Measurements from ENCODE around the gene POU2F3.

The POU2F3 gene

DNA sequence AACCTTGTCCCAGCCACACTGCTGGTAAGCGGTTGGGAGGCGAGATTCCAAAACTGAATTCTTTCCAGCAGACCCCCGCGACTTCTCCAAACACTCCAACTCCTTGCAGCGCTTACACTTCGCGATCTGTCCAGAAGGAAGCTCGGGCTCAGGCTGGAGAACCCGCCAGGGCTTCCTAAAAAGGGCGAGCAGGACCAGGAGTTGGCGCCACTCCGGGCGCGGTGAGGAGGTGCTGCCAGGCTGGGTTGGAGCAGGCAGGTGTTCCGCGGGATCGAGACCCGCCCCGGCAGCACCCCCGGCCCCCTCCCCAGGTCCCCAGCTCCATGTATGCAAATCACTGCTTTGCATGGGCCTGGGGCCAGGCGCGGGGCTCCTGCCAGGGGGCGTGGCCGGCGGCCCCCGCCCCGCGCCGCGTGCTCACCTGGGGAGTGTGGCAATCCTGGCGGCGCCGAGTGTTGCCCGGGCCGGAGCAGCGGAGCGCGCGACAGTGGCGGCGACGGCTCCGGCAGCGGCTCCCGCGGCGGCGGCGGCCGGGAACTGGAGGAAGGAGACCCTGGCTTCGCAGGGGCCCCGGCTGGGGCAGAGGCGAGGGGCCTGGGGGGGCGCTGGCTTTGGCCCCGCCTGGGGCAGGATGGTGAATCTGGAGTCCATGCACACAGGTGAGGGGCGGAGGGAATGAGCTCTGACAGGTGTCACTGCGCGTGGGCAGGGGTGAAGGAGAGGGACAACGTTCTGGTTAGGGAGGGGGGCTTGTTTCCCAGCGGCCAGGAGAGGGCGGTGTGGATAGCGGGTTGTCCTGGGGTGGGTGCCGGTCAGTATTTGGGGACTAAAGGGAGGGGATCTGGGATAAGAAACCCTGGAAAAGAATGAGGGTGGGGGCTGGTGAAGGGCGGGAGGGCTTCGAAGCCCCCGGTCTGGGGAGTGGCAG lies at the start of gene POU2F3:
Gene POU2F3, plus strand, starts transcription at position 428 of the 928 bp plus-strand sequence. Its CDS starts 204 bp downstream, at position 632.
- DNase-seq = no peak

- DNase-seq = no peak
Observed at GRCh38 chr11:120191058-120191457, 48.9 kb upstream of the POU2F3 start.

DNA sequence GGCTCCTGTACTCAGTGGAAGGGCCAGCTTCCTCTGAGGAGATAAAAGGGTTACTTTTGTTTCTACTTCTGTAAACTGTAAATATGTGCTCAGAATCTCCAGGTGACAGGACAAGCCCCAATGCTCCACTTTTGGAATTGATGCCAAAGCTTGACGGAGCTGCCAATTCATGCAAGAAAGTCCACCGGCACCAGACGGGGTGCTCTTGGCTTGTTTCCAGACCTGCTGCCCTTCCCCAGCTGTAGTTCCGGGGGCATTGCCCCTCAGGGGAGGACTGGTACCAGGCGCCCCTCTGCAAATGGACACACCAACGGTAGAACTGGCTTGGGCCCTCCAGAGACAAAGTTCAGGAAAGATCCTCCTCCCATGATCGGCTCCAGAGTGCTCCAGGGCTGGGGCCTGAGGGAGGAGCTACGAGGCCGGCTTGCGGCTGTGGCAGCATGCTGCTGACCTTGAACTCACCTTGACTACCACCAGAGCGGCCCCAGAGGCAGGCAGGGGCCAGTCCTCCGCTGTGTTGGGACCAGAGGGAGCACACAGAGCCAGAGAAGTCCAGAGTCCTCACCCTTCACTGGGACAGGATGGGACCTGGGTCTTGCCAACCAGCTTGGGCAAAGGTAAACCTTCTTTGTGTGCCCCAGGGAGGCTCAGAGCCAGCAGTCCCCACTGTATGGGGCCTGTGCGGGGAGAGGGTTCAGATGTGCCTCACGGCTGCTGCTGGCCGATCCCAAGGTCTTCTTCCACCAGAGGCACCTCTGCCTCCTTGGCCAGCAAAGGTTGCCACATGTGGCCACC lies 46.9 kb upstream of the POU2F3 start:
- DNase-seq = no peak

DNA sequence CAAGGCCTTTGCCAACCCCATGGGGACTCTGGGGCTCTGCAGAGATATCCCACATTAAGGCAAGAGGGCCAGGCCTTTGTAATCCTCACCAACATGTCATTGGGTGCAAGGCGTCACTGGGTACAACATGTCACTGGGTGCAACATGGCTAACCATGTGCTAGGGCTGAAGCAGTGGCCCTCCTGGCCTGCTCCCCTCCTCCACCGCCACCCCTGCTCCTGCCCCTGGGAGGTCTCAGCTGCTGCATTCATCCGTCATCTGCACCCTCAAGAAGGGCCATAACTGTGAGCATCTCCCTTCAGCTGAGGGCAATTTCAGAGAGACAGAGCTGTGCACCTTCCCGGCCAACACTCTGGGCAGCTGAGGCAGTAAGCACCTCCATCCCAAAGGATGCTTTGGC lies 45.8 kb upstream of the POU2F3 start:
- DNase-seq = no peak

GRCh38 chr11:120195601-120196320 lies 44.2 kb upstream of the POU2F3 start:
- DNase-seq = no peak

- DNase-seq = no peak
Observed at GRCh38 chr11:120196826-120197225, 43.1 kb upstream of the POU2F3 start.

DNA sequence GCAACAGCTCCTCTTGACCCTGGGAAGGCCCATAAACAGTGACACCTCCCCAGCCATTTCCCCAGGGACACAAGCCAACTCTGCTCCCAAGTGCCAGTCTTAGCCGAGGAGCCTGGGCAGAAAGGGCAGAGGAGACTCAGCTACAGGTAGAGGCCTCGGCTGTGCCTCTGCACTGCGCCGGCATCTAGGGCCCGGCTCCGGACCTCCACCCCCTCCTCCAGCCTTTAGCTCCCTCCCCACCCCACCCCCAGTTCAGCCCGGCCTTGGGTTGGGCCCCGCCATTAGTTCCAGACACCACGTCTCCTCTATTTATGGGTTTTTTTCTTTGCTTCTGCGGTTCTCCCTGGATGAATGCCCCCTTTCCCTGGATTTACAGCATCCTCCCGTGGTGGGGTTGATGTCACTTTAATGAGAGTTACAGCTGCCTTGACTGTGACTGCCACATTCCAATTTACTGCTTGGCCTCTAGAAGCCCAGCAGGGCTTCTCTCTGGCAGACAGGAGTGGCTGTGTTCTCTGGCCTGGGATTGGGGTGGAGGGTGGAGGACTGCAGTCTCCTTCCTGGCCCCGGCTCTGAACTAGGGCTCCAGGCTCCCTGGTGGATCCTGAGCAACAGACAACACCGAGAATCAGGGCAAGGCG lies 42.6 kb upstream of the POU2F3 start:
- no peak for DNase-seq

DNA sequence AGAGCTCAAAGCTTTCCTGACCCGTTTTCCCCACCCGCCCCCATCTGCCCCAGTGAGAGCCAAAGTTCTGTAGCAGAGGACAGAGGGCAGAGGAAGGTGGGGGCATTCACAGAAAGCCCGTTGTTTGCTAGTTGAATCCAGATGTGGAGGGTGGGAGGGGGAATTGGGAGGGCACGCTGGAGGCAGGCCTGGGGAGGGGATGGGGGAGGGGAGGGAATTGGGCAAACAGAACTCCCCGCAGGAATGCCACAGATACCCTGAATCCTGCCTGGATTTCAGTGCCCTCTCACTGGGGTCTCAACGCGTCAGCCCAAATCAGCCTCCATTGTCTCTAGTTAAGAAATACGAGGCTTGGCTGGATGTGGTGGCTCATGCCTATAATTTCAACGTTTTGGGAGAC lies 42.0 kb upstream of the POU2F3 start:
- no peak for DNase-seq

GRCh38 chr11:120198403-120198786 lies 41.5 kb upstream of the POU2F3 start:
- DNase-seq = no peak

DNA sequence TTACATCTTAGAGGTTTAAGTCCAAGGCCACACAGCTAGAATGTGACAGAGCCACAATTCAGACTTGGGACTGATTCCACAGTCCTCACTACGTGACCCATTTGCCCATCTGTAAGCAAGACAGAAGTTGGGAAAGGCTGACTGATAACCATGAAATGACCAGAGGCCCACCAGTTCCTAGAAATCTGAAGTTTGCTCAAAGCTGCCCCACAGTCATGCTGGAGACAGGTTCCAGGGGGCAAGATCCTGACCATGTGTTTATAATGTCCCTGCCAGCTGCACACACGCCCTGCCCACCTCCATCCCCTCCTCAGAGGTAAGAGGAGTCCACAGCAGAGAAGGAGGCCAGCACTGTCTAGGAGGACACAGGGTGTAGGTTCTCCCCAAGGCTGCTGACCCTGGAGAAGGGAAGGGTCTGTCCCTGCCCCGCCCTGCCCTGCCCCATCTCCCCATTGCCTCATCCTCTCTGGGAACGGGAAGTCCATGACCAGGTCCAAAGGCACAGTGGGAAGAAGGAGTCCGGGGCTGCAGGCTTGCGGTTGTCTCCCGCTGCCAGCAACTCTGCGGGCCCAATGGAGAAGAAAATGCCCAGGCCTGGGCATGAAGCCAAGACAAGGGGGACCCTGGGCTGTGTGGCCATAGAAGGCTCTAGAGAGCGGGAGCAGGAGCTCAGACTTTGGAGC lies 41.0 kb upstream of the POU2F3 start:
- DNase-seq = no peak

GRCh38 chr11:120199613-120200012 lies 40.3 kb upstream of the POU2F3 start:
- DNase-seq = no peak

DNA sequence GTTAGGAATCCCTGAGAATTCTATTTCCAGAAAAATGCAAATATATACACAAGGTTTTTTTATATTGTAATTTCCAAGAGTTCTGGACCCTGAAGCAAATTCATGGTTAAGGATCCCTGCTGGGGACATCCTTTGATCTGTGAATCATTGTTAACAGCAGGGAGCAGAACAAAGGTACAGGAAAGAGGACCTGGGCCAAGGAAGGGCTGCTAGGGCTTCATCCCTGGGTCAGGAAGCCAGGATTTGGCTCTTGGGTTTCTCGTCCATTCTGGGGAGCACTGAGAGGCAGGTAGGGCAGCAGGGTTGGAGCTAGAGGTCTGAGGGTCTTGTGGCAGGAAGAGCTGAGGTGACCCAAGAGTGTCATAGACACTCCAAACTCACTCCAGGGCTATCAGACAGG lies 39.3 kb upstream of the POU2F3 start:
- DNase-seq = no peak

GRCh38 chr11:120201653-120202052 lies 38.3 kb upstream of the POU2F3 start:
- no peak for DNase-seq

GRCh38 chr11:120203626-120204025 lies 36.3 kb upstream of the POU2F3 start:
- DNase-seq = no peak

DNA sequence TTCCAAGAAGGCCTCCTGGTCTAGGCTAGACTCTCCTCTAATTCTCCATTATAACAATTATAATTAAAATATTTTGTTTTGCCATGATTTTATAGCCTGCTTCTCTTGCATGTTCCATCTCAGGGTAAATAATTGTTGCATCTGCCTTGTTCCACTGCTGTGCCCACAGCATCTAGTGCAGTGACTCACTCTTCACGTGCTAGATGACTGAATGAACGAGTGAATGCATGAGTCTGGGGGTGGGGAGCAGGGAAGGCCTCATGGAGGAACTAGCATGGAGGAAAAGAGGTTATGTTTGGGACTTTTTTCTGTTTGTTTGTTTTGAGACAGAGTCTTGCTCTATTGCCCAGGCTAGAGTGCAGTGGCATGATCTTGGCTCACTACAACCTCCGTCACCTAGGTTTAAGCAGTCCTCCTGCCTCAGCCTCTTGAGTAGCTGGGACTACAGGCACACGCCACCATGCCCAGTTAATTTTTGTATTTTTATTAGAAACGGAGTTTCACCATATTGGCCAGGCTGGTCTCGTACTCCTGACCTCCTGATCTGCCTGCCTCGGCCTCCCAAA lies 34.3 kb upstream of the POU2F3 start:
- no peak for DNase-seq

DNA sequence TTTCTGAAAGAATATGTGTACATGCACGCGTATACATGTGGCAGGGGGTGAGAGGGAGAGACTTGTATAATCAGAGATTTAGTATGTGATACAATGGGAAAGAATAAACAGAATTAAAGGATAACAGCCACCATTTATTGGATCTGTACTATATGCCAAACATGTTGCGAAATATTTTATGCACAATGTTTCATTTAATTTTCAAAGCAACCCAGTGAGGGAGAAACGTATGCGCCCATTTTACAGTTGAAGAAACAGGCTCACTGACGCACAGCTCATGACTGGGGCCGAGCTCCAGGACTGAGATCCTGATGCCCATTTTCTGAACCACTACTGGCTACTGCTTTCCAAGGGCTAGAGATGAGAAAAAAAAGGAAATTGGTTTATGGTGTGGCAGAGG lies 32.4 kb upstream of the POU2F3 start:
- DNase-seq = no peak

DNA sequence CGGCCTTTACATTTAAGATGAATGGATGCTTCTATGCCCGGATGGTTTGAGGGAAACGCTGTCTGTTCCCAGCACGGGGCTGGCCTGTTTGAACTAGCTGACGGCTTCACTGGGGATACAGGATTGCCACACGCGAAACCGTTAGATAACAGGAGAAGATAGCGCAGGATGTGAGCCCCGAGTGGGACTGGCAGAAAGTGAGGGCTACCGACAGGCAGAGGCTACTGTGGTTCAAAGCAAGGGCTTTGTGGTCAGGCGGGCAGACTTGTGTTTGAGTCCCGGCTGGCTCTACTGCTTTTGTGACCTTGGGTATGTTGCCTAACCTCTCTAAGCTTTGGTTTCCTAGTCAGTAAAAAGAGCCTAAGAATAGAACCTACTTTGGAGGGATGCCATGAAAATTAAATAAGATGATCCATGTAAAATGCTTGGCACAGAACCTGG lies 31.9 kb upstream of the POU2F3 start:
- DNase-seq = no peak

DNA sequence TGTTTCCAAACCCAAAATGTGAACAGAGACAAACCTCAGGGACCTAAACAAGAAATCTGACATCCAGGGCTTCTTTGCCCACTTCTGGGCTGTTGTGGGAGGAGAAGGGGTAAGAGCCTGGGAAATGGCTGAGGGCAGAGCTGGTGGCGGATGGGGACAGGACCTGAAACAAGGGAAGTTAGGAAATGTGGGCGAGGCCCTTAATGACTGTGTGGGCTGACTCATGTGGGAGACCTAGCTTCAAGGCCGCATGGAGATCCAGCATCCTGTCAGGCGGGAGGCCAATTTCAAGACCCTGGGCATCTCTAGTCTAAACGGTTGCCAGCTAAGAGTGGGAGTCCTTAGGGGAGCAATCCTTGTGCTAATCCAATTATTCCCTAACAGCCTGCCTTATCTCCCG lies 31.2 kb upstream of the POU2F3 start:
- no peak for DNase-seq

DNA sequence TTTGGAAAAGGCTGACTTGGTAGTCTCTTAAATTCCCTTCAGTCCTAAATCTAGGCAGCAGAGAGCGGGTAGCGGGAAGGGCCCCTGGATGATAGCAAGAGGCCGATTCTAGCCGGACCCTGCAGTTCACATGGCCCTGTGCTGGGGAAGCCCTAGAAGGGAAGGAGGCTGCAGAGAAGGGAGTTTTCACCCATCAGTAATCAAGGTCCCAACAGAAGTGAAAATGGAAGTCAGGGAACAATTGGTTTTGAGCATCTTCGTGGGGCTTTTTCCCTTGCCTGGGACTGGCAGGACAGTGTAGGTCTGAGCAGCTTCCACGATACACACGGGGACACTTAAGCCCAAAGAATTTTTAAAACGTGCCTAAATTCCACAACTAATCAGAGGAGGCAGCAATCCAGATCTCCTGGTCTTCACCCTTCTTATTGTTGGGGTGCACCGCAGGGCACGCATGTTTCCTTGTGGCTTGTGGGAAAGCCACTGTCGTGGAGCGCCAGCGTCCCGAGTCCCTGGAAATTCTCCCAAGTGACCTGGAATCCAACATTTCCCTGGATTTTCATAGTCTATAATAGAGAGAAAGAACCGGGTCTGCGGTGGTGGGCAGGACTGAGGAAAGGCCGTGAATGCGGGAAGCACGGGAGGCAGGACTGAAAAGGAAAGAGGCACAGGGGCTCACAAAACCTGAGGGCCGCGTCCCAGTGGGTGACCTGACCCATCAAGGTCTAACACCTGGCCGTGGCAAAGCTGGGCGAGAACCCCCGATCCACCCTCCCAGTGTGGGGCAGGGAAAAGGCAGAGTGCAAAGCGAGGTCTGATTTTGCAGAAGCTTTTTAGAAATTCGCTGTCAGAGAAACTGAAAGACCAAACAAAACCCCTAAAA lies 30.0 kb upstream of the POU2F3 start:
- peak; percentile 6 for DNase-seq

GRCh38 chr11:120210626-120211521 lies 29.1 kb upstream of the POU2F3 start, which contains the start of gene OAF:
TSS of gene OAF (plus strand) at chr11:120211032. CDS start at chr11:120211280, 248 bp downstream.
- DNase-seq = peak; percentile 55
